ENCODE measurements around the gene AFAP1.

The AFAP1 gene

DNA sequence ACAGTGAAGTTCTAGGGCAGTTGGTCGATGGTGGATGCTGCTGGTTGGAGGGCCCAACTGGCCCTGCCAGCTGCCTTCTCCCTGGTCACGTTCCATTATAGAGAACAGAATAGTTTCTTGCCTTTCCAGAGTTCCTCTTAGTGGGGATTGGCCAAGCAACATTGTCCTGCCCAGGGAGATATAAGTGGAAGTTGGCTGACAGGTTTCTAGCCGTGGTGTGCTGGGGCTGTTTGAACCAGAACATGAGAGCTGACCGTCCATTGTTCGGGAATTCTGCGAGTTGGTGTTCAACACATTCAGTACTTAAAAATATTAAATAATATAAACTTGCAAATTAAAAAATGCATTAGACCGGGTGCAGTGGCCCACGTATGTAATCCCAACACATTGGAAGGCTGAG is 3.5 kb upstream of the AFAP1 start:
- Mint-ChIP-seq H3K4me3 (no peak overlapping the region), H3K4me1 (ENCODE audit: low read depth) (peaks cover 12% of the 10 kb centered on the region), H3K27me3 (peaks cover 13% of the 10 kb centered on the region), H3K9me3 (no peaks in the 10 kb centered on the region), H3K27ac (no peak overlapping the region), H3K36me3 (ENCODE audit: low read depth) (peaks cover 3% of the 10 kb centered on the region)
- DNase-seq, result no peak

DNA sequence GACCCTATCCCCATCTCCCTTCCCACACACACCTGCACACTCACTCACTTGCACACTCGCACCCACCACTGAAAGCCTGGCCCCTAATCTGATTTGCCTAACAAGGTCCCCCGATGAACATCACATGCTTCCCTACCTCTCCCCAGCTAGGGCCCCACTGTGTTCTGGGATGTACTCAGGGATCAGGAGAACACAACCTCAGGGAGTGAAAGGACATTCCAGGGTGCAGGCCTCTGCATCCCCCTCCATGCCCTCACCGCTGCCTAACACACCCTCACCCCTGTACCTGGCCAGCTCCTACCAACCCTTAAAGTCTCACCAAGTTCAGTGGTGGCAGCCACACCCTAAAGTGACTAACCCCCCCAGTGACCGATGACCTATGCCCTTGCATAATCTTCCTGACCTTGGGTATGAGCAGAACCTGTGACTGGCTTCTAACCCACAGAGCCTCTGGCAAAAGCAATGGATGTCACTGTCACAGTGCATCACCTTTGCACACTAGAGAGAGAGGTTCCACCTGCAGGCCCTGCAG is 2.4 kb upstream of the AFAP1 start:
- DNase-seq, result no peak
- no peak overlapping the region for H3K27ac Mint-ChIP-seq

DNA sequence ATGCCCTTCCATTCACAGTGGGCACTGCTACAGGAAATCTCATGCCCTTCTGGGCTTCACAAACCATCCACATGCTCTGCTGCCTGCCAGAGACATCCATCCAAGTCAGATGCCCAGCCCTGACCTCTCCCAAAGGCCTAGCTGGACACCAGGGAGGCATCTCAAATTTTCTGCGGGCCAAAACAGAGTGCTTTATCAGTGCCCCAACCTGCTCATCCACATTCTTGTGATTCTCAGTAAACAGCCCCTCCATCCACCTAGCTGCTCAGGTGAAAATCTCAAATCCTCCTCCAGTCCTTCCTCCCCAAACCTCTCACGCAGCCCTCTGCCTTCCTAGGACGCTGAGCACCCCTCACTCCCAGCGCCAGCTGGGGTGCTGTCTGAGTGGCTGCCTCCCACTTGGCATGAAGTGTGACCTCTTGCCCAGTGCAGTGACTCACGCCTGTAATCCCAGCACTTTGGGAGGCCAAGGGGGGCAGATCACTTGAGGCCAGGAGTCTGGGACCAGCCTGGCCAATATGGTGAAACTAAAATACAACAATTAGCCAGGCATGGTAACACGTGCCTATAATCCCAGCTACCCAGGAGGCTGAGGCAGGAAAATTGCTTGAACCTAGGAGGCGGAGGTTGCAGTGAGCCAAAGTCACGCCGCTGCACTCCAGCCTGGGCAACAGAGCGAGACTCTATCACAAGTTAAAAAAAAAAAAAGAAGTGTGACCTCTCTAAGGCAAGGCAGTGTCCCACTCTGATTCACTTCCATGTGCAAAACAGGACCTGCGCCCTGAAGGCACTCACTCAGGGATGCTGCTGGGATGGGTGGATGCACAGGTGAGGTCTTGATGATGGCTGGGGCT is 1.7 kb upstream of the AFAP1 start:
- Mint-ChIP-seq H3K36me3 (ENCODE audit: low read depth) (peaks cover 4% of the 10 kb centered on the region), H3K9me3 (no peaks in the 10 kb centered on the region), H3K4me3 (no peak overlapping the region), H3K27ac (no peak overlapping the region), H3K27me3 (peaks cover 21% of the 10 kb centered on the region), H3K4me1 (ENCODE audit: low read depth) (peaks cover 18% of the 10 kb centered on the region)
- DNase-seq, result no peak

More for the DNA sequence above, 2.4 kb upstream of the AFAP1 start:
- Mint-ChIP-seq H3K4me1 (ENCODE audit: low read depth) (peaks cover 14% of the 10 kb centered on the region), H3K4me3 (no peak overlapping the region), H3K36me3 (ENCODE audit: low read depth) (peaks cover 4% of the 10 kb centered on the region), H3K9me3 (no peaks in the 10 kb centered on the region), H3K27me3 (peaks cover 23% of the 10 kb centered on the region)

GRCh38 chr4:7938609-7939376 is 868 bp downstream of the AFAP1 start:
- H3K4me3 Mint-ChIP-seq, result peak overlapping the region; percentile 83
- no peak for DNase-seq
- no peaks in the 10 kb centered on the region for H3K9me3 Mint-ChIP-seq
- peak overlapping the region; percentile 78 for H3K27ac Mint-ChIP-seq
- peaks cover 7% of the 10 kb centered on the region for H3K36me3 Mint-ChIP-seq (ENCODE audit: low read depth)
- H3K27me3 Mint-ChIP-seq, result peaks cover 17% of the 10 kb centered on the region
- H3K4me1 Mint-ChIP-seq (ENCODE audit: low read depth), result peaks cover 30% of the 10 kb centered on the region

DNA sequence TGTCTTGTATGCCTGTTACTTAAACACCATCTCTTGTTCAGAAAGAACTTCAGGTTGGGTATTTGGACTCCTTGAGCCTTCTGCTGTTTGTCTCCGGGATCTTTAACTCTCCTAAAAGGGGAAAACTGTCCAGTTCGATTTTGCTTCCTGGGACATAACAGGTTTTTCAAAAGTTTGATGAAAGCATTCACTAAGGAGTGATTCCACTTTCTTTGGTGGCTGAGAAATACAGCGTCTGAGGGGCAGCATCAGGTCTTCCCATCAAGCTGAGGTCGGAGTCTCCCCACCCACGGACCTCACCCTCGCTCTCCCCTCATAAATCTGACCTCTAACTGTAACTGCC is 1.4 kb downstream of the AFAP1 start:
- peaks cover 17% of the 10 kb centered on the region for H3K27me3 Mint-ChIP-seq
- no peak for DNase-seq
- peaks cover 11% of the 10 kb centered on the region for H3K36me3 Mint-ChIP-seq (ENCODE audit: low read depth)
- H3K27ac Mint-ChIP-seq, result peak overlapping the region; percentile 78
- H3K4me3 Mint-ChIP-seq, result peak overlapping the region; percentile 83
- no peaks in the 10 kb centered on the region for H3K9me3 Mint-ChIP-seq
- H3K4me1 Mint-ChIP-seq (ENCODE audit: low read depth), result peaks cover 30% of the 10 kb centered on the region

- Mint-ChIP-seq H3K36me3 (ENCODE audit: low read depth) (peaks cover 13% of the 10 kb centered on the region), H3K4me3 (peak overlapping the region; percentile 13), H3K9me3 (no peaks in the 10 kb centered on the region), H3K27me3 (peaks cover 17% of the 10 kb centered on the region), H3K4me1 (ENCODE audit: low read depth) (peaks cover 30% of the 10 kb centered on the region), H3K27ac (no peak overlapping the region)
- DNase-seq, result no peak
These were observed 2.7 kb downstream of the AFAP1 start for GRCh38 chr4:7937006-7937405.

GRCh38 chr4:7933651-7934510 is 5.8 kb downstream of the AFAP1 start:
- Mint-ChIP-seq H3K4me1 (ENCODE audit: low read depth) (peaks cover 36% of the 10 kb centered on the region), H3K9me3 (no peaks in the 10 kb centered on the region), H3K4me3 (no peak overlapping the region), H3K36me3 (ENCODE audit: low read depth) (peaks cover 13% of the 10 kb centered on the region), H3K27me3 (peaks cover 17% of the 10 kb centered on the region), H3K27ac (no peak overlapping the region)
- no peak for DNase-seq

DNA sequence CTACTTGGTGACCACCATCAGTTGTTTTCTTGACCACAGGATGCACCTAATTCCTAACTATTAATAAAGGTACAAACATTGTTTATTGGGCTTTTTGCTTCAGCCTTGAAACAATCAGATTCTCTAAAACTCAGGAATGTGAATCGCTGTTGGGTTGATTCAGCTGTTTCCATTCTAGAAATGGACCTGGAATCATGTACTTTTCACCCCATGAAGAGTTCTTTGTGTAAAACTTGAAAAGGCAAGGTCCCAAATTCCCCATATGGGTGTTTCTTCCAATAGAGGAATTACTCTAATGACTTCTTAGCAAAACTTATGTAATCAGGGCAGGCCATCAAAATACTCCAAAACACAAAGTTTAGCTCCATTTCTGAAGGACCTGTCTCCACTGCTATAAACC is 7.4 kb downstream of the AFAP1 start:
- no peak overlapping the region for H3K4me3 Mint-ChIP-seq
- H3K9me3 Mint-ChIP-seq, result no peaks in the 10 kb centered on the region
- DNase-seq, result no peak
- H3K27me3 Mint-ChIP-seq, result peaks cover 6% of the 10 kb centered on the region
- peaks cover 26% of the 10 kb centered on the region for H3K4me1 Mint-ChIP-seq (ENCODE audit: low read depth)
- peaks cover 8% of the 10 kb centered on the region for H3K36me3 Mint-ChIP-seq (ENCODE audit: low read depth)
- H3K27ac Mint-ChIP-seq, result no peak overlapping the region

DNA sequence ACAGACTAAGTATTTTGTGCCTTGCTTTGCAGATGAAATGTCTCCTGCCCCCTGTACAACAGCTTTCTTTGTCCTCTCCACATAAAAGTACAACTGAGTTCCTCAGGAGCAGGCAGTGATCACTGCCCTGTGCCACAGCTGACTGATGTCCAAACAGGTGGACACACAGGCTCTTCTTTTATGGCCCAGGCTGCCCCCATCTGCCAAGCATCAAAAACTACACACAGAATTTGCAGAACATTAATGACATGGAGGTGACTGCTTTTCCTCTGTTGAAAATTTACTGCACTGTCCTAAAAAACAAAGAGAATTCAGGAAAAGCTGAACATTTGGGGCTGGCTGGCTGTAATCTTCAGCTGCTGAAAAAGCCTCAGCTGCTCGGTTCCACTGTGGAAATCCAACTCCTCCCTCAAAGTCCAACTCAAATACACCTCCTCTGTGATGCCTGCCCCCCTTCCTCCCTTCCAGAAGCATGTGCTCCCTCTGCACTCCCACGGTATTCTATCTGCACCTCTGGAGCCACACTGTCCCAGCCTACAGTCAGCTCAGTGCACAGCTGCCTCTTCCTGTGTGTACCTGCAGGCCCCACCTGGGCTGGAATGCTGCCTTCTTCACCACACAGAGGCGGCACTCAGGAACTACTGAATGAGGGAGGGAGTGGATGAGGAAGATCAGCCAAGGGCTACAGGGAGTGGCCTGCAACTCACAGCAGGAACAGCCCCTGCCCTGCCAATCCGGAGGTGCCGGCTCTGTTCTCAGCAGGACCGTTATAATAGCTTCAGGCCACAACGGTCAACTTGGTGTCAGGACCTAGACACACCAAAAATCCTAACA is 10.3 kb downstream of the AFAP1 start:
- no peak overlapping the region for H3K4me3 Mint-ChIP-seq
- H3K36me3 Mint-ChIP-seq (ENCODE audit: low read depth), result peaks cover 12% of the 10 kb centered on the region
- H3K27ac Mint-ChIP-seq, result peak overlapping the region; percentile 1

DNA sequence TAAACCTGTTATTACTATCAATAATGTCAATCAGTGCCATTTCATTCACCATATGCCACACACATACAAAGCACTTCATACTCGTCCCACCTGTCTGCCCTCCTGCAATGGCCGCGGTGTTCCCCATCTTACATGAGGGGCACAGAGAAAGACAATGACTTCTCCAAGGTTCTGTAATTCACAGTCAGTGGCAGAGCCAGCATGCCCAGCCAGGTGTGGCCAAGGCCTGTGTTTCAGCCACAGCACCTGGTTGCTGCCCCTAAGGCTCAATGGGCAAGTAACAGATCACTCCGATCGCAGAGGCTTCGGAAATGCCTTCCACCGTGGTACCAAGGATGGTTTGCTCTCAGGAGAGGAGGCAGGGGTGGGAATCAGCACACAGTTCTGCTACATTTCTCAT is 10.9 kb downstream of the AFAP1 start:
- no peaks in the 10 kb centered on the region for H3K27me3 Mint-ChIP-seq
- DNase-seq, result no peak
- H3K27ac Mint-ChIP-seq, result no peak overlapping the region
- no peak overlapping the region for H3K4me3 Mint-ChIP-seq
- H3K36me3 Mint-ChIP-seq (ENCODE audit: low read depth), result peaks cover 9% of the 10 kb centered on the region
- peaks cover 20% of the 10 kb centered on the region for H3K4me1 Mint-ChIP-seq (ENCODE audit: low read depth)
- H3K9me3 Mint-ChIP-seq, result peaks cover 2% of the 10 kb centered on the region

More for the DNA sequence above, 10.3 kb downstream of the AFAP1 start:
- H3K9me3 Mint-ChIP-seq, result peaks cover 2% of the 10 kb centered on the region
- H3K27me3 Mint-ChIP-seq, result no peaks in the 10 kb centered on the region
- no peak for DNase-seq
- peaks cover 22% of the 10 kb centered on the region for H3K4me1 Mint-ChIP-seq (ENCODE audit: low read depth)

GRCh38 chr4:7926822-7927221 is 12.8 kb downstream of the AFAP1 start:
- peaks cover 2% of the 10 kb centered on the region for H3K9me3 Mint-ChIP-seq
- H3K4me3 Mint-ChIP-seq, result no peak overlapping the region
- no peaks in the 10 kb centered on the region for H3K27me3 Mint-ChIP-seq
- no peak overlapping the region for H3K27ac Mint-ChIP-seq
- peaks cover 20% of the 10 kb centered on the region for H3K4me1 Mint-ChIP-seq (ENCODE audit: low read depth)
- H3K36me3 Mint-ChIP-seq (ENCODE audit: low read depth), result peaks cover 4% of the 10 kb centered on the region
- DNase-seq, result no peak

- peaks cover 2% of the 10 kb centered on the region for H3K9me3 Mint-ChIP-seq
- no peak overlapping the region for H3K27ac Mint-ChIP-seq
These were observed 15.1 kb downstream of the AFAP1 start for GRCh38 chr4:7924570-7924969.

GRCh38 chr4:7924163-7924562 is 15.5 kb downstream of the AFAP1 start:
- no peak overlapping the region for H3K4me3 Mint-ChIP-seq
- no peak overlapping the region for H3K27ac Mint-ChIP-seq
- peaks cover 6% of the 10 kb centered on the region for H3K36me3 Mint-ChIP-seq (ENCODE audit: low read depth)
- no peak for DNase-seq
- peaks cover 2% of the 10 kb centered on the region for H3K9me3 Mint-ChIP-seq
- no peaks in the 10 kb centered on the region for H3K27me3 Mint-ChIP-seq
- H3K4me1 Mint-ChIP-seq (ENCODE audit: low read depth), result peaks cover 11% of the 10 kb centered on the region

More at GRCh38 chr4:7924570-7924969, 15.1 kb downstream of the AFAP1 start:
- peaks cover 13% of the 10 kb centered on the region for H3K4me1 Mint-ChIP-seq (ENCODE audit: low read depth)
- peaks cover 6% of the 10 kb centered on the region for H3K36me3 Mint-ChIP-seq (ENCODE audit: low read depth)
- DNase-seq, result no peak
- H3K27me3 Mint-ChIP-seq, result no peaks in the 10 kb centered on the region
- H3K4me3 Mint-ChIP-seq, result no peak overlapping the region
